IMR-90 (cell line): ENCODE data around the gene NAPA.

Experiments used
- CTCF ChIP-seq: conservative IDR thresholded peaks from 2 replicates; pipeline ENCODE4 v1.5.1; 2012; ENCODE audit warnings: mild to moderate bottlenecking, low read depth, low read length, improper control_type of control experiment
- MAFK ChIP-seq: IDR thresholded peaks from 2 replicates; pipeline ENCODE4 v1.6.1; 2012; ENCODE audit warnings: low read depth, low read length, improper control_type of control experiment
- POLR2A ChIP-seq: IDR thresholded peaks from 2 replicates; pipeline ENCODE4 v1.6.1; 2012; ENCODE audit warnings: mild to moderate bottlenecking, low read depth, low read length
- RAD21 ChIP-seq: IDR thresholded peaks from 2 replicates; pipeline ENCODE4 v1.6.1; 2012; ENCODE audit warnings: low read length, improper control_type of control experiment
- SMC3 ChIP-seq: fragments of 150-350 bp; IDR thresholded peaks from 2 replicates; pipeline ENCODE4 v1.6.1; 2016; ENCODE audit warnings: low read depth, mild to moderate bottlenecking, antibody characterized with exemption, low read length, moderate library complexity

GRCh38 chr19:47549261-47549862 lies 34.5 kb upstream of the NAPA start:
- no peak for TF ChIP-seq POLR2A
- TF ChIP-seq CTCF = no peak
- TF ChIP-seq RAD21 = no peak
- TF ChIP-seq MAFK = no peak
- TF ChIP-seq SMC3 = no peak
